ENCODE data around the gene VEZF1.

The VEZF1 gene

DNA sequence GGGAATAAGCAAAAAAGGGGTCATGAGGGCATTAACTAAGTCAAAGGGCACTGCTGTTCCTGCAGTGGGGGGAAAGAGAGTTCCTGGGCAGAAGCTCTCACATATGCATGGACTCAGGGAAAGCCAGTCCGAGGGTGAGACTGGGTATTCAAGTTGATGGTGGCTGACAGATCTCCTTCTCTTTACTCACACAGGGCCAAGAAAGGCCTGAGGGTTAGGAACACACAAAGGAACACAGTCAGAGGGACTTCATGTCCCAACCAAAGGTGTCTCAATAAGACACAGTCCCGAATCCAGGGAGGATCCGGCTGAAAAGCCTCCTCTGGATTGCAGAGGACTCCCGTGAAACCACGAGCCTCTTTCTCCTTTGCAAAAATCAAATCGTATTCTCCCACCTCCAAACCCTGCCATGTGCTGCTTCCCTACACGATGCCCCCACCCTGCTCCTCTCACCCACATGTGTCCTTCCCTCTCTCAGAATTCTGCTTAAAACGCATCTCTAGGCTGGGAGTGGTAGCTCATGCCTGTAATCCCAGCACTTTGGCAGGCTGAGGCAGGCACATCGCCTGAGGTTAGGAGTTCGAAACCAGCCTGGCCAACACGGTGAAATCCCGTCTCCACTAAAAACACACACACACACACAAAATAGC is 56.4 kb downstream of the VEZF1 start:
- DNase-seq (ENCODE audit: low read depth, low spot score): no peak

DNA sequence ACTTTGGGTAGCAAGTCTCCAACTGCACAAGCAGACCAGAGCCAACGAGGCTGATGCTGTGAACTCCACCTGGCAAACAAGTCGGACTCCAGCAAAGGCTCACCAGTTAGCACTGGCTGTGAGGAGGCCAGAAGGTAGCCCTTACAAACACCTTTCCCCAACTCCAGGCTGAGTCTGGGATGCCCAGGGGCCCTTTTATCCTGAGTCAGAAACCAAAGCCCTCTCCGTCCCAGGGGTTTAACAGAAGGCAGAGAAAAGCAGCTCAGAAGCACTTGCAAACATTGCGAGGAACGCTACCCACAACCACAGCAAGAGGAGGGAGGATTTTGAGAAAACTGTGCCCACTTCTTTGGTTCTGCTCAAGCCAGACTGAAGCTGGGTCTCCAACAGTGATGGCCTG is 57.8 kb downstream of the VEZF1 start:
- no peak for DNase-seq (ENCODE audit: low read depth, low spot score)

DNA sequence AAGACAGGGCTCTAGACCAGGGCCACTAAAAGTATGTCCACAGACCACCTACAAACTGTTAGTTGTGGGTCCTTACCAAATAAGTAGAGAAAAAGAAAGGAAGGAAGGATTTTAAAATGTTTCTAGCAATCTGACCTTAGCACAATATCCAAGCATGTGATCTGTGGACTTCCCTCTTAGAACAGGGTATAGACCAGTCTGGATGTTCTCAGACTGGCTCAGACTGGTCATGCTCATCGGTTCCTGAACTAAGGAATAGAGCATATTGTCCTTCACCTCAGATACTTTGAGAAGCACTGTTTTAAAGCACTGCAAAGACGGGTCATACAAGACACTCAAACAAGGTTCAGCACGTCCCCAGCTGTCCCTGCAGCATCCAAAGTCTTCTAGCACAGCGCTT is 58.7 kb downstream of the VEZF1 start:
- DNase-seq (ENCODE audit: low read depth, low spot score): no peak

DNA sequence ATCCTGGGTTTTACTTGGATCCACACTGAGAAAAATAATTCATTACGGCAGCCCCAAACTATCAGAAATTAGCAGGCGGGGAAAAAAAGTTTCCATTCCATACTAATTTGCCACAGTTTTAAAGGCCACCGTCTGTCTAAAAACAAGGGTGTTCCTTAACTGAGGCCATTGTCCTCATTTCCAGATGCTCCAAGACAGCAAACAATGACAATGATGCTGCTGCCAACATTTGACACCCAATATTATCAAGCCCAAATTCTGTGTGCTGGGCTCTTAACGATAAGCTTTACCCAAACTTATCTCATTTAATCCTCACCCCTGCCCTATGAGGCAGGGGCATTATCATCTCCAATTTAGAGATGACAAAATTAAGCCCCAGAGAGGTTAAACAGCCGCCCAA is 59.1 kb downstream of the VEZF1 start:
- DNase-seq (ENCODE audit: low read depth, low spot score): no peak

DNA sequence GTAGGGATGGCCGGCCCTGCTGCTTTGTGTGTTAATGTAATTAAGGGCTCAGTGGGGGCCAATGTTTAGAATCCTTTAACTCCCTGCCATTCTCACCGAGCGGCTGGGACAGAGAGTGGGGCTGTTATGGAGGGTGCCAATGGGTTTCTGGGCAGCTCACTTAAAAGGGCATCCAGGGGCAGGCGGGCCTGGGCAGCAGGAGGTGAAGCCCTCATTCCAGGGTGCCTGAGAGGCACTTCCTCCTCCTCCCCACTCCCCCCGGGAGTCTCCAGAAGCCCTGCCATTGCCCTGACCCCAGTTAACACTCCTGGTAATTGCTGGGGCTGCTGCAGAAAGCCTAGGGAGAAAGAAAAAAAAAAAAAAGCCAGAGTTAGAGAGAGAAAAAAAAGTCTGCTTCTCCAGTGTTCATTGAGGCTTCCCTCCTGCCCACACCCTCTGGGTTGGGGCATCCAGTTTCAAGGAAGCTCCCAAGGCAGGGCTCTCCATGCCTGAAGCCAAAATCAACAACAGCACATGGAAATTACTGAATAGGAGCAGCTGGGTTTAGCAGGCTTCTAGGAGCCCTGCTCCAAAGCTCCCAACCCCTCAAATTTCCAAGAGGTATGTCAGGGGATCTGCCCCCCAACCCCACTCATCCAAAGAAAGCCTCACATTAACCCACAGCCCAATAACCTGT is 60.9 kb downstream of the VEZF1 start:
- peak; percentile 82 for DNase-seq (ENCODE audit: low read depth, low spot score)

DNA sequence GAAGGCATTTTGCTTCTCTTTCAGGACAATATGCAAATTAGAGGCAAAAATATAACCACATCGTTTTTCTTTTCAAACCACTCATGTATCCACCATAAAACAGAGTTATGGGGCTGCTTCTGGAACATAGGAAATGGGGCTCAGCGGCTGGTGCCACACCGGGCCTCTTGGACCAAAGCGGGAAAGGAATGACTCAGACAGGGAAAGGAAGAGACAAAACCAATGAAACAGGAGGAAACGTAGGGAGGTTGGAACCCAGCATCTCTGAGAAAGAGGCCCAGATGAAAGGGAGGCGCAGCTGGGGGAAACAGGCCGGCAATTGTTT is 61.4 kb downstream of the VEZF1 start:
- DNase-seq (ENCODE audit: low read depth, low spot score): no peak

DNA sequence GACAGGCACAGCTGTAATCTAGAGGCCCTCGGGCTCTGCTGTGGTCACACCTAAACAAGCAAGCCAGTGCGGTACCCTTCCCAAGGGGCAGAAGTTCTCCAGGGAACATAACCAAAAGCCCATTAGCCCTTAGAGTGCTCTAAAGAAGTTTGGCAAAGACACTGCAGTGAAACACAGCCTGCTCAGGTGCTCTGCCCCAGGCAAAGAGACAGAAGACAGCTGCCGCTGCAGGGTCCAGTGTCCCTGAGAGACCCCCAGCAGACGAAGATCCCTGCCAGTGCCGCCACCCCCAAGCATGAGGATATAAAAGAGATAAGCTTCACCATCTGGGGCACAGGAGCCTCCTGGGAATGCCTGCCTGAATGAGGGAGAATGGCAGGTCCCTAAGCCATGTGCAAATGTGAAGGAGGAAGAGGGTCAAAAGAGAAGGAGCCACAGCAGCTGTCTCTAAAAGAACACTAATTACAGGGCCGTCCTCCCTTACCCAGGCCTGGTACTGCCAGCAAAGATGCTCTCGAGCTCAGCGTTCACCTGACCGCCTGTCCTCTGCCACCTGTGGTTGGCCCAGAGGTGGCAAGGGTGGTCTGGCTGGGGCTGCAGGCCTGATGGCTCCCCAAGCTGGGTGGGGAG is 62.6 kb downstream of the VEZF1 start:
- peak; percentile 60 for DNase-seq (ENCODE audit: low read depth, low spot score)

DNA sequence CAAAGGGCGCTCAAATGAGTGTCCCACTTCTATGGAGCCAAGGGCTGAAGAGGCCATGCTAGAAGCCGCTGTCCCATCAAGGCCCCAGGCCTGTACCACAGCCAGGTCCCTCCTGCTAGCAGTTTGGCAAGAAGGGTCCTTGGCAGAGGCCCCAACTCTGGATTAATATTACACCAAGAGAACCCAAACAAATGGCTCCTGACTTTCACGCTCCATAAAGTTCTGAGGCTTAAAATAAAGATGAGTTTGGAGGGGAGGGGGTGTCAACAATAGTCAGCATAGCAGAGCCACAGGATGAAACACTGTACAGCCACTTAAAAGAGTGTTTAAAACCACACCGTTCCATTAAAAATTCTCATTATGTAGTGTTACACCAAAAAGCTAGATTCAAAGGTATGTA is 63.4 kb downstream of the VEZF1 start:
- DNase-seq (ENCODE audit: low read depth, low spot score): no peak
